Subcutaneous abdominal adipose tissue (tissue), 5 donors: ENCODE data around the gene PDZRN3.

ENCODE experiments used
- H3K27ac ChIP-seq: one replicate; pipeline ENCODE4 v1.7.0; 2013; ENCODE audit warnings: low read depth, mild to moderate bottlenecking, inconsistent platforms, low read length, moderate library complexity
- H3K27me3 ChIP-seq, 5 donors: one replicate each; pipeline ENCODE4 v1.7.0; 2013; ENCODE audit warnings: low read length in 5 of 5, inconsistent platforms in 1 of 5; ENCODE audit not compliant: control insufficient read depth in 5 of 5, insufficient read depth in 4 of 5
- H3K36me3 ChIP-seq, 5 donors: one replicate each; pipeline ENCODE4 v1.7.0; 2013; ENCODE audit warnings: low read length in 5 of 5; ENCODE audit not compliant: control insufficient read depth in 5 of 5, insufficient read depth in 5 of 5
- H3K4me1 ChIP-seq, 5 donors: one replicate each; pipeline ENCODE4 v1.7.0; 2013; ENCODE audit warnings: low read length in 5 of 5, mild to moderate bottlenecking in 3 of 5, moderate library complexity in 1 of 5; ENCODE audit not compliant: control insufficient read depth in 5 of 5, insufficient read depth in 5 of 5
- H3K4me3 ChIP-seq, 5 donors: one replicate each; pipeline ENCODE4 v1.7.0; 2013; ENCODE audit warnings: low read length in 5 of 5, low read depth in 1 of 5
- H3K9ac ChIP-seq, 5 donors: one replicate each; pipeline ENCODE4 v1.7.0; 2013; ENCODE audit warnings: low read length in 5 of 5, mild to moderate bottlenecking in 4 of 5, moderate library complexity in 3 of 5
- H3K9me3 ChIP-seq, 5 donors: one replicate each; pipeline ENCODE4 v1.7.0; 2013; ENCODE audit warnings: low read length in 5 of 5; ENCODE audit not compliant: control insufficient read depth in 5 of 5
- donor health status: healthy.
- donor health status: healthy.
- donor health status: healthy.
- donor health status: healthy.
- donor health status: healthy.

PDZRN3 gene

GRCh38 chr3:73600293-73600938 is 24.3 kb downstream of the PDZRN3 start:
- Histone ChIP-seq H3K27me3 (no peaks in the 10 kb centered on the region), H3K27ac (peak overlapping the region; percentile 60), H3K36me3 (peaks cover 0 to 7% (median 5%) of the 10 kb centered on the region in 5 donors), H3K9me3 (no peaks in the 10 kb centered on the region), H3K4me1 (peaks cover 6 to 52% (median 46%) of the 10 kb centered on the region in 5 donors), H3K4me3 (no peak overlapping the region), H3K9ac (no peak overlapping the region)

- no peak overlapping the region for H3K9ac ChIP-seq
- H3K9me3 ChIP-seq = no peaks in the 10 kb centered on the region
- no peaks in the 10 kb centered on the region for H3K27me3 ChIP-seq
- no peak overlapping the region for H3K4me3 ChIP-seq
- H3K27ac ChIP-seq = peak overlapping the region; percentile 60
- H3K4me1 ChIP-seq = peaks cover 6 to 44% (median 38%) of the 10 kb centered on the region in 5 donors
- H3K36me3 ChIP-seq = peaks cover 0 to 7% (median 5%) of the 10 kb centered on the region in 5 donors
Observed at GRCh38 chr3:73599605-73600004, 25.1 kb downstream of the PDZRN3 start.

GRCh38 chr3:73597476-73597875 is 27.3 kb downstream of the PDZRN3 start:
- H3K9ac ChIP-seq = no peak overlapping the region
- no peak overlapping the region for H3K27ac ChIP-seq
- H3K4me3 ChIP-seq = no peak overlapping the region
- peaks cover 0 to 7% (median 5%) of the 10 kb centered on the region in 5 donors for H3K36me3 ChIP-seq
- no peaks in the 10 kb centered on the region for H3K27me3 ChIP-seq
- H3K4me1 ChIP-seq = peaks cover 0 to 29% (median 22%) of the 10 kb centered on the region in 5 donors
- no peaks in the 10 kb centered on the region for H3K9me3 ChIP-seq

- Histone ChIP-seq H3K4me1 (peaks cover 0 to 10% (median 4%) of the 10 kb centered on the region in 5 donors), H3K36me3 (peaks cover 0 to 7% (median 0%) of the 10 kb centered on the region in 5 donors), H3K9ac (no peak overlapping the region), H3K4me3 (no peak overlapping the region), H3K27me3 (no peaks in the 10 kb centered on the region), H3K27ac (no peak overlapping the region), H3K9me3 (no peaks in the 10 kb centered on the region)
Observed at GRCh38 chr3:73592154-73593144, 32.3 kb downstream of the PDZRN3 start.

- H3K4me3 ChIP-seq = no peak overlapping the region
- no peak overlapping the region for H3K27ac ChIP-seq
- peaks cover 0 to 4% (median 0%) of the 10 kb centered on the region in 5 donors for H3K36me3 ChIP-seq
- no peaks in the 10 kb centered on the region for H3K9me3 ChIP-seq
- no peaks in the 10 kb centered on the region for H3K27me3 ChIP-seq
- H3K4me1 ChIP-seq = peaks cover 0 to 17% (median 4%) of the 10 kb centered on the region in 5 donors
- H3K9ac ChIP-seq = no peak overlapping the region
Observed at GRCh38 chr3:73591286-73591800, 33.4 kb downstream of the PDZRN3 start.

- peaks cover 0 to under 1% (median 0%) of the 10 kb centered on the region in 5 donors for H3K36me3 ChIP-seq
- no peak overlapping the region for H3K27ac ChIP-seq
- H3K27me3 ChIP-seq = no peaks in the 10 kb centered on the region
- H3K4me3 ChIP-seq = no peak overlapping the region
- no peaks in the 10 kb centered on the region for H3K9me3 ChIP-seq
- H3K4me1 ChIP-seq = peaks cover 0 to 15% (median 4%) of the 10 kb centered on the region in 5 donors
- no peak overlapping the region for H3K9ac ChIP-seq
Observed at GRCh38 chr3:73586628-73587027, 38.1 kb downstream of the PDZRN3 start.

- no peaks in the 10 kb centered on the region for H3K27me3 ChIP-seq
- no peaks in the 10 kb centered on the region for H3K9me3 ChIP-seq
- no peak overlapping the region for H3K27ac ChIP-seq
- H3K4me3 ChIP-seq = no peak overlapping the region
- H3K36me3 ChIP-seq = peaks cover 0 to 4% (median 0%) of the 10 kb centered on the region in 5 donors
- no peak overlapping the region for H3K9ac ChIP-seq
- peaks cover 0 to 11% (median 0%) of the 10 kb centered on the region in 5 donors for H3K4me1 ChIP-seq
Observed at GRCh38 chr3:73586190-73586589, 38.6 kb downstream of the PDZRN3 start.

- no peaks in the 10 kb centered on the region for H3K27me3 ChIP-seq
- peaks cover 0 to 7% (median 0%) of the 10 kb centered on the region in 5 donors for H3K4me1 ChIP-seq
- no peak overlapping the region for H3K4me3 ChIP-seq
- H3K36me3 ChIP-seq = peaks cover 0 to 5% (median 0%) of the 10 kb centered on the region in 5 donors
- no peak overlapping the region for H3K27ac ChIP-seq
- no peaks in the 10 kb centered on the region for H3K9me3 ChIP-seq
- no peak overlapping the region for H3K9ac ChIP-seq
Observed at GRCh38 chr3:73584873-73585272, 39.9 kb downstream of the PDZRN3 start.

- no peak overlapping the region for H3K27ac ChIP-seq
- H3K9me3 ChIP-seq = no peaks in the 10 kb centered on the region
Observed at GRCh38 chr3:73582535-73582934, 42.2 kb downstream of the PDZRN3 start.

More at GRCh38 chr3:73582535-73582934, 42.2 kb downstream of the PDZRN3 start:
- Histone ChIP-seq H3K9ac (no peak overlapping the region), H3K4me1 (peaks cover 0 to 8% (median 4%) of the 10 kb centered on the region in 5 donors), H3K36me3 (peaks cover 0 to 7% (median 2%) of the 10 kb centered on the region in 5 donors), H3K27me3 (no peaks in the 10 kb centered on the region), H3K4me3 (no peak overlapping the region)
